ENCODE measurements around the gene PPFIA1. TPM values are rescaled to one million over a fixed set of nuclear protein-coding genes. Genes with fewer than 3 reads are reported as not detected.

The PPFIA1 gene
- total RNA-seq, 4 donors from 2014 or later = 18.8 to 79.7 (median 39.1) TPM

GRCh38 chr11:70352601-70353000, 82.1 kb downstream of the PPFIA1 start:
- H3K36me3 ChIP-seq = no peaks in the 10 kb centered on the region

GRCh38 chr11:70353329-70353728, 82.8 kb downstream of the PPFIA1 start:
- no peaks in the 10 kb centered on the region for H3K27me3 ChIP-seq
- TF ChIP-seq CTCF (IDR thresholded peaks at IDR 0.05) (no peak), POLR2A (IDR thresholded peaks at IDR 0.05) (no peak)
- H3K4me1 ChIP-seq = no peaks in the 10 kb centered on the region
- no peaks in the 10 kb centered on the region for H3K9me3 ChIP-seq
- no peak for DNase-seq
- no peaks in the 10 kb centered on the region for H3K36me3 ChIP-seq
- H3K27ac ChIP-seq = no peak overlapping the region
- intact Hi-C loops (cut with DNase I; ENCODE audit: low total_unique reads) = no loop called here
- H3K4me3 ChIP-seq = no peak overlapping the region

More at GRCh38 chr11:70352601-70353000, 82.1 kb downstream of the PPFIA1 start:
- H3K4me3 ChIP-seq = no peak overlapping the region
- peak in 1 of 2 donors; percentile 25 for DNase-seq
- no peaks in the 10 kb centered on the region for H3K9me3 ChIP-seq
- H3K27me3 ChIP-seq = no peaks in the 10 kb centered on the region
- intact Hi-C loops (cut with DNase I; ENCODE audit: low total_unique reads) = no loop called here
- peak overlapping the region; percentile 46 to 55 for H3K27ac ChIP-seq
- TF ChIP-seq POLR2A (IDR thresholded peaks at IDR 0.05) = no peak
- no peak for TF ChIP-seq CTCF (IDR thresholded peaks at IDR 0.05)
- no peaks in the 10 kb centered on the region for H3K4me1 ChIP-seq

DNA sequence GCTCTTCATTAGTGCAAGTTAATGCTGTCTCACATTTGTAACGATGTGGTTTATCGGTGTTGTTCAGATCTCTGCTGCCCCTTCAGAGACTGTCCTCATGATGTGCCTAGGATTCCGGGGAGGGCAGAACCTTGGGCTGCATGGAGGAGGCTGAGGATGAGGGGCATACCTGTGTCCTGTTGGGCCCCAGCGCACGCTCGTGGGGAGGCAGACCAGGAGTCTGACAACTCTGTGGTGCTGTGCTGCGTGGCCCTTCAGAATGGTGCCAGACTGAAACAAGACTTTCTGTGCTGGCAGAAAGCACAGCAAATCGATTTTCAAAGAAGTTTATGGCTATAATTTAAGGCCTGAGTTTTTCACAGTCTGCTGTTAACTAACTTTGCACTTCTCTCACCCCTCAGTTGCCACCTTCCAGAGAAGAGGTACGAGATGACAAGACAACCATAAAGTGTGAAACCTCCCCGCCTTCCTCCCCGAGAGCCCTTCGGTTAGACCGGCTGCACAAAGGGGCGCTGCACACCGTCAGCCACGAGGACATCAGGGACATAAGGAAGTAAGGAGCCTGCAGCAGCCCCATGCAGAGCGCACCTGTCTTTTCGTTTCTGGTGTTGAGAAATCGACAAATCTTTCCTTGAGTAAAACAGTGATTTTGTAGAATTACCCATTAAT, 83.5 kb downstream of the PPFIA1 start:
- Histone ChIP-seq H3K27me3 (no peaks in the 10 kb centered on the region), H3K36me3 (no peaks in the 10 kb centered on the region), H3K4me1 (no peaks in the 10 kb centered on the region), H3K9me3 (no peaks in the 10 kb centered on the region), H3K4me3 (no peak overlapping the region), H3K27ac (no peak overlapping the region)
- intact Hi-C loops (cut with DNase I; ENCODE audit: low total_unique reads) = no loop called here
- no peak for TF ChIP-seq CTCF (IDR thresholded peaks at IDR 0.05)
- TF ChIP-seq POLR2A (IDR thresholded peaks at IDR 0.05) = no peak
- DNase-seq = no peak

DNA sequence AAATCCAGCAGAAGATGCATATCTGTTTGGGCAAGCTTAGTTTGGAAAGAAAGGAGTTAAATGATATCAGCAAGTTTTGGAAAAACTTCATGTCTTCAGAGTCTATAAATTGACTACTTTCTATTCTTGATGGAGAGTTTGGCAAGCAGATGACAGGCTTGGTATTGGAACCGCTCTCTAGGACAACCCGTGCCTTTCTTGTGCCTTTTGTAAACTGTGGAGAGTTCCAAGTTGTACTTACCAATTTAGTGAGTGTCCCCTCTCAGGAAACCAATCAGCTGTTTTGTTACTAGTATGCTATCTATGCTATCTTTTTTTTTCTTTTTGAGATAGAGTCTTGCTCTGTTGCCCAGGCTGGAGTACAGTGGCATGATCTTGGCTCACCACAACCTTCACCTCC, 84.1 kb downstream of the PPFIA1 start:
- H3K4me1 ChIP-seq = no peaks in the 10 kb centered on the region
- no peak for TF ChIP-seq CTCF (IDR thresholded peaks at IDR 0.05)
- no peak for TF ChIP-seq POLR2A (IDR thresholded peaks at IDR 0.05)
- no peaks in the 10 kb centered on the region for H3K27me3 ChIP-seq
- intact Hi-C loops (cut with DNase I; ENCODE audit: low total_unique reads) = no loop called here
- no peak overlapping the region for H3K27ac ChIP-seq
- no peak for DNase-seq
- H3K9me3 ChIP-seq = no peaks in the 10 kb centered on the region
- no peak overlapping the region for H3K4me3 ChIP-seq
- H3K36me3 ChIP-seq = no peaks in the 10 kb centered on the region

DNA sequence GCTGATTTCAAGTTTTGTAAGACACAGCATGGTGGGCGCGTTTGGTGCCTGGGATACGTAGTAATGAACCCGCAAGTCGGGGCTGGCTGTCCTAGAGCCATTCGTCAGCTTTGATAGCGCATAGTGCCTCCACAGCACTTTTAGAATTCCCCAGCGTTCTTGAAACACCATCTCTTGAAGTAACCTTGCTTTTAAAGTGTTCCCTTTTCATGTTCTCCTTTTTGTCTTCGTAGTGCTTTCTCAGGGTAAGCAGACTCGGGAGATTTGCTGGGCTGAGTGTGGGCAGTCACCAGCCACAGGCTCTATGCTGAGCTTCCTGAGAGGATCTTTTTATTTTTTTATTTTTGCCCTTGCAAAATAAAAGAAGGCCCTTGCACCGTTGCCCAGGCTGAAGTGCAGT, 88.3 kb downstream of the PPFIA1 start:
- TF ChIP-seq CTCF (IDR thresholded peaks at IDR 0.05) (no peak), POLR2A (IDR thresholded peaks at IDR 0.05) (no peak)
- no peak overlapping the region for H3K4me3 ChIP-seq
- H3K4me1 ChIP-seq = no peaks in the 10 kb centered on the region
- intact Hi-C loops (cut with DNase I; ENCODE audit: low total_unique reads) = no loop called here
- H3K27ac ChIP-seq = no peak overlapping the region
- no peaks in the 10 kb centered on the region for H3K36me3 ChIP-seq
- no peak for DNase-seq
- H3K9me3 ChIP-seq = no peaks in the 10 kb centered on the region
- H3K27me3 ChIP-seq = no peaks in the 10 kb centered on the region

All from uterus (tissue), 4 donors.